ENCODE measurements around the gene MYO9B.

DNA sequence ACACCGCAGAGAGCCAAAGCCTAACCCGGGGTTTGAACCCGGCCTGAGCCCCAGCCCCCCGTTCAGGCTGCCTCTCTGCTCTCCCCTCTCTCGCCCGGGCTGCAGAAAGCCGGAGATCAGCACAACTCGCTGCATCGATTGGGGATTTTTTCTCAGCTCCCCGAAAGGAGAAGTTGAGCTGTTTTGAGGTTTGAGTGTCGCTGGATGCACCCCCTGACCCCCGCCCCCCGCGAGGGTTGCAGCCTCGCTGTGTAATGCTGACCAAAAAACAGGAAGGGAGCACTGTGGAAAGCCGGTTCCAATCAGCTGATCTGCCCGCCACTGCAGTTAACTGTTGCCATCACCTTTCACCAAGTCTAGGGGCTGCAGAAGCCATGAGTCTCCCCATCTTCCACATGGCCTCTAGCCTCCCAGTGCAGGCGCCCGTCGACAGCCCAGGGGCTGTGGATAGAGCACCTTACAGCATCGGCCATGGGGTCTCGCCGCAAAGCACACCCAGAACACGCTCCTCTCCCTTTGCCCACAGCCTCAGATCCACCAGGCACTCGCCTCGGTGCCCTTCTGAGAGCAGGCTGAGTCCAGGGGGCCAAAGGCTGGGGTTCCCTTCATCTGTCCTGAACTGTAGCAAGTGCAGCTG lies 34.5 kb downstream of the MYO9B start:
- TF ChIP-seq, protein P1, sequence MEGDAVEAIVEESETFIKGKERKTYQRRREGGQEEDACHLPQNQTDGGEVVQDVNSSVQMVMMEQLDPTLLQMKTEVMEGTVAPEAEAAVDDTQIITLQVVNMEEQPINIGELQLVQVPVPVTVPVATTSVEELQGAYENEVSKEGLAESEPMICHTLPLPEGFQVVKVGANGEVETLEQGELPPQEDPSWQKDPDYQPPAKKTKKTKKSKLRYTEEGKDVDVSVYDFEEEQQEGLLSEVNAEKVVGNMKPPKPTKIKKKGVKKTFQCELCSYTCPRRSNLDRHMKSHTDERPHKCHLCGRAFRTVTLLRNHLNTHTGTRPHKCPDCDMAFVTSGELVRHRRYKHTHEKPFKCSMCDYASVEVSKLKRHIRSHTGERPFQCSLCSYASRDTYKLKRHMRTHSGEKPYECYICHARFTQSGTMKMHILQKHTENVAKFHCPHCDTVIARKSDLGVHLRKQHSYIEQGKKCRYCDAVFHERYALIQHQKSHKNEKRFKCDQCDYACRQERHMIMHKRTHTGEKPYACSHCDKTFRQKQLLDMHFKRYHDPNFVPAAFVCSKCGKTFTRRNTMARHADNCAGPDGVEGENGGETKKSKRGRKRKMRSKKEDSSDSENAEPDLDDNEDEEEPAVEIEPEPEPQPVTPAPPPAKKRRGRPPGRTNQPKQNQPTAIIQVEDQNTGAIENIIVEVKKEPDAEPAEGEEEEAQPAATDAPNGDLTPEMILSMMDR (IDR thresholded peaks at IDR 0.05; ENCODE audit: low read length): no peak
- TF ChIP-seq EZH2 (IDR thresholded peaks at IDR 0.05; ENCODE audit: borderline replicate concordance, low read length): no peak
